ENCODE data around the gene GLT8D2. TPM values are rescaled to one million over a fixed set of nuclear protein-coding genes. Genes with fewer than 3 reads are reported as not detected.

GLT8D2 gene
- 11.5 TPM for total RNA-seq

GRCh38 chr12:104049903-104050356, at the start of gene GLT8D2:
Gene GLT8D2, minus strand, starts transcription at chr12:104050187. Its CDS starts 30,539 bp downstream, at chr12:104019648.

GRCh38 chr12:104064031-104064841, 14.2 kb upstream of the GLT8D2 start, which contains the start of gene HCFC2:
Gene HCFC2, plus strand, starts transcription at chr12:104064531. Its CDS starts 30 bp downstream, at chr12:104064561.

GRCh38 chr12:103965590-103966504, 84.1 kb downstream of the GLT8D2 start, which contains the start of gene TDG:
Gene TDG, plus strand, starts transcription at chr12:103965872. Its CDS starts 166 bp downstream, at chr12:103966038.

Other genes with a start within 250 kb of the GLT8D2 start
- gene NT5DC3, start 209.0 kb downstream of the GLT8D2 start, total RNA-seq, result 25.6 TPM
- gene HSP90B1, start 119.8 kb downstream of the GLT8D2 start, total RNA-seq, result 221 TPM
- gene TDG, start 84.3 kb downstream of the GLT8D2 start, total RNA-seq, result 37.6 TPM
- 49.6 TPM for gene HCFC2, start 14.3 kb upstream of the GLT8D2 start, total RNA-seq
- 33.2 TPM for gene NFYB, start 88.0 kb upstream of the GLT8D2 start, total RNA-seq
- gene TXNRD1, start 165.6 kb upstream of the GLT8D2 start, total RNA-seq, result 83.0 TPM